Ishikawa (cell line): ENCODE data around the gene SULT1C4.

Source experiments
- CEBPB ChIP-seq: IDR thresholded peaks from 2 replicates; pipeline ENCODE4 v1.6.1; 2012
- CREB1 ChIP-seq: IDR thresholded peaks from 2 replicates; pipeline ENCODE4 v1.6.1; 2012; ENCODE audit warnings: low read depth
- EGR1 ChIP-seq: IDR thresholded peaks from 2 replicates; pipeline ENCODE4 v1.6.1; 2012
- EP300 ChIP-seq: IDR thresholded peaks from 2 replicates; pipeline ENCODE4 v1.6.1; 2012; ENCODE audit warnings: borderline replicate concordance
- FOXM1 ChIP-seq: IDR thresholded peaks from 2 replicates; pipeline ENCODE4 v1.6.1; 2012; ENCODE audit warnings: low read depth, borderline replicate concordance
- NFIC ChIP-seq: IDR thresholded peaks from 2 replicates; pipeline ENCODE4 v1.6.1; 2012
- RAD21 ChIP-seq: IDR thresholded peaks from 2 replicates; pipeline ENCODE4 v1.6.1; 2012; ENCODE audit warnings: low read depth
- TAF1 ChIP-seq: IDR thresholded peaks from 2 replicates; pipeline ENCODE4 v1.6.1; 2012; ENCODE audit warnings: low read depth, mild to moderate bottlenecking
- TCF12 ChIP-seq: IDR thresholded peaks from 2 replicates; pipeline ENCODE4 v1.6.1; 2012; ENCODE audit warnings: low read depth
- TEAD4 ChIP-seq: IDR thresholded peaks from 2 replicates; pipeline ENCODE4 v1.6.1; 2012
- USF1 ChIP-seq: IDR thresholded peaks from 2 replicates; pipeline ENCODE4 v1.6.1; 2012
- YY1 ChIP-seq: IDR thresholded peaks from 2 replicates; pipeline ENCODE4 v1.6.1; 2012; ENCODE audit warnings: low read depth
- ZBTB7A ChIP-seq: IDR thresholded peaks from 2 replicates; pipeline ENCODE4 v1.6.1; 2012; ENCODE audit warnings: low read depth
- TF ChIP-seq, protein P1 (sequence below): IDR thresholded peaks from 2 replicates; pipeline ENCODE4 v1.6.1; 2012
- TF ChIP-seq, protein P2 (sequence below): IDR thresholded peaks from 2 replicates; pipeline ENCODE4 v1.6.1; 2012; ENCODE audit warnings: low read depth, mild to moderate bottlenecking

The SULT1C4 gene

DNA sequence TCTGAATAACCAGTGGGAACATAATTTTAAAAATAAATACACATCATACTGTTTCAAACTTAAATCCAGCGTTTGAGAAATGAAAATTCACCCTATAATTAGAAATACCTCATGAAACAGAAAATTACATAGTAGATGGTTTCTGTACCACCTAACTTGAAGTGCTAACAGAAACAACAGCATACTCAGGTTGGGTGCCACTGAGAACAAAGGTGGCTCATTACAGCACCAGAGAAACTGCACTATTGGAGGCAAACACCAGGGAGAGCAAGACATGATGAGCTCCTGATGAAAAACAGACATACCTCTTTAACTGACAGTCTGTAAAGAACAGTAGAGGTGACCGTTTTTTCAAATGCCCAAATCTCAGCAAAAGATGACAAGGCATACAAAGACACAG, 12.6 kb downstream of the SULT1C4 start:
- TF ChIP-seq EGR1, result no peak
- no peak for TF ChIP-seq ZBTB7A
- TF ChIP-seq, protein P1, sequence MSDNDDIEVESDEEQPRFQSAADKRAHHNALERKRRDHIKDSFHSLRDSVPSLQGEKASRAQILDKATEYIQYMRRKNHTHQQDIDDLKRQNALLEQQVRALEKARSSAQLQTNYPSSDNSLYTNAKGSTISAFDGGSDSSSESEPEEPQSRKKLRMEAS, result no peak
- TF ChIP-seq, protein P2, sequence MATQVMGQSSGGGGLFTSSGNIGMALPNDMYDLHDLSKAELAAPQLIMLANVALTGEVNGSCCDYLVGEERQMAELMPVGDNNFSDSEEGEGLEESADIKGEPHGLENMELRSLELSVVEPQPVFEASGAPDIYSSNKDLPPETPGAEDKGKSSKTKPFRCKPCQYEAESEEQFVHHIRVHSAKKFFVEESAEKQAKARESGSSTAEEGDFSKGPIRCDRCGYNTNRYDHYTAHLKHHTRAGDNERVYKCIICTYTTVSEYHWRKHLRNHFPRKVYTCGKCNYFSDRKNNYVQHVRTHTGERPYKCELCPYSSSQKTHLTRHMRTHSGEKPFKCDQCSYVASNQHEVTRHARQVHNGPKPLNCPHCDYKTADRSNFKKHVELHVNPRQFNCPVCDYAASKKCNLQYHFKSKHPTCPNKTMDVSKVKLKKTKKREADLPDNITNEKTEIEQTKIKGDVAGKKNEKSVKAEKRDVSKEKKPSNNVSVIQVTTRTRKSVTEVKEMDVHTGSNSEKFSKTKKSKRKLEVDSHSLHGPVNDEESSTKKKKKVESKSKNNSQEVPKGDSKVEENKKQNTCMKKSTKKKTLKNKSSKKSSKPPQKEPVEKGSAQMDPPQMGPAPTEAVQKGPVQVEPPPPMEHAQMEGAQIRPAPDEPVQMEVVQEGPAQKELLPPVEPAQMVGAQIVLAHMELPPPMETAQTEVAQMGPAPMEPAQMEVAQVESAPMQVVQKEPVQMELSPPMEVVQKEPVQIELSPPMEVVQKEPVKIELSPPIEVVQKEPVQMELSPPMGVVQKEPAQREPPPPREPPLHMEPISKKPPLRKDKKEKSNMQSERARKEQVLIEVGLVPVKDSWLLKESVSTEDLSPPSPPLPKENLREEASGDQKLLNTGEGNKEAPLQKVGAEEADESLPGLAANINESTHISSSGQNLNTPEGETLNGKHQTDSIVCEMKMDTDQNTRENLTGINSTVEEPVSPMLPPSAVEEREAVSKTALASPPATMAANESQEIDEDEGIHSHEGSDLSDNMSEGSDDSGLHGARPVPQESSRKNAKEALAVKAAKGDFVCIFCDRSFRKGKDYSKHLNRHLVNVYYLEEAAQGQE, result no peak
- TF ChIP-seq NFIC, result no peak
- TF ChIP-seq RAD21, result no peak
- no peak for TF ChIP-seq FOXM1
- no peak for TF ChIP-seq EP300
- no peak for TF ChIP-seq YY1
- TF ChIP-seq TCF12, result no peak
- no peak for TF ChIP-seq CREB1
- TF ChIP-seq USF1, result no peak
- TF ChIP-seq CEBPB, result no peak
- no peak for TF ChIP-seq TAF1
- TF ChIP-seq TEAD4, result no peak

DNA sequence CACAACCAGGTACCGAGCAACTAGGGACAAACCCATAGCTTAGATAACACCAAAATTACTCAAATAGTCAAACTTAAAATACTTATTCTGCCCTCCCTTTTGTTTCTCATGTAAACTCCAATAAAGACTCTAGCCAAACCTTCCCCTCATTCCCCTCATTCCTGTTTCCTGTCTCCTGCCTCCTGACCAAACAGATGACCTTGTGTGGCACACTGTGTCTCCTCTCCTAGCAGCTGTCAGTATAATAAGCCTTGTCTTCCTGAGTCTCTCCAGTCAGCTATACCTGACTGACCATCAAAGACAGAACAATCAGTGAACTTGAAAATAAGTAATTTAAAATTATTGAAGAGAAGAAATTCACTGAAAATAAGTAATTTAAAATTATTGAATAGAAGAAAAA, 14.3 kb downstream of the SULT1C4 start:
- TF ChIP-seq TAF1 (no peak), RAD21 (no peak), EP300 (no peak), CEBPB (no peak), EGR1 (no peak), YY1 (no peak), ZBTB7A (no peak), FOXM1 (no peak), TCF12 (no peak), USF1 (no peak), CREB1 (no peak), TEAD4 (no peak), NFIC (no peak)
- TF ChIP-seq, protein P1, result no peak
- TF ChIP-seq, protein P2, result no peak

DNA sequence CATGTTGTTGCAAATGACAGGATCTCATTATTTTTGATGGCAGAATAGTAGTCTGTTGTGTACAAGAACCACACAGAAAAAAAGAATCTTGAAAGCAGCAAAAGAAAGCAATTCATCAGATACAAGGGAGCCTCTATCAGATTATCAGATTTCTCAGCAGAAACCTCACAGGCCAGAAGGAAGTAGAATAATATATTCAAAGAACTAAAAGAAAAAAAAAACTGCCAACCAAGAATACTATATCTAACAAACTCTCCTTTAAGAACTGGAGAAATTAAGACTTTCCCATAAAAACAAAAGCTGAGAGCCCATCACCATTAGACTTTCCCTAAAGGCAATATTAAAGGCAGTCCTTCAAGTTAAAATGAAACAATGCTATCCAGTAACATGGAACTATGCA, 15.4 kb downstream of the SULT1C4 start:
- no peak for TF ChIP-seq FOXM1
- TF ChIP-seq CREB1, result no peak
- TF ChIP-seq TEAD4, result no peak
- TF ChIP-seq, protein P2, result no peak
- no peak for TF ChIP-seq TCF12
- no peak for TF ChIP-seq RAD21
- no peak for TF ChIP-seq EGR1
- no peak for TF ChIP-seq USF1
- TF ChIP-seq ZBTB7A, result no peak
- no peak for TF ChIP-seq NFIC
- TF ChIP-seq CEBPB, result no peak
- no peak for TF ChIP-seq TAF1
- TF ChIP-seq, protein P1, result no peak
- no peak for TF ChIP-seq YY1
- TF ChIP-seq EP300, result no peak

DNA sequence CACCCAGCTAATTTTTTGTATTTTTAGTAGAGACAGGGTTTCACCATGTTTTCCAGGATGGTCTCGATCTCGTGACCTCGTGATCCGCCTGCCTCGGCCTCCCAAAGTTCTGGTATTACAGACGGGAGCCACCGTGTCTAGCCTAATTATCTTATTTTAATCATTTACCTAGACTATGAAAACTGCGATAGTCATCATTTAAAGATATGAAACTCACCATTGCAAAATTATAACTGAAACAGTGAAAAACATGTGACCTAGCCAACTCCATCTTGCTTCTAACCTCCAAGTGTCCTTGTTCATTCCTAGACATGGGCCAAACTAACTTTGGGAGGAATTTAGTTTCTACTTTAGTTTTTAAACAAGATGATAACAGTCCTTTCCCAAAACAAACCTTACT, 17.4 kb downstream of the SULT1C4 start:
- TF ChIP-seq, protein P1, result no peak
- TF ChIP-seq NFIC (no peak), EGR1 (no peak), CEBPB (no peak), EP300 (no peak), ZBTB7A (no peak), USF1 (no peak), RAD21 (no peak), FOXM1 (no peak), CREB1 (no peak), TAF1 (no peak), TEAD4 (no peak), TCF12 (no peak), YY1 (no peak)
- TF ChIP-seq, protein P2, result no peak
